Measurements from ENCODE around the gene PASK.
"Not testable (repeated sequence)": the region's sequence is repeated elsewhere in the genome, so short reads cannot be mapped to it uniquely, and the experiment has no call there.

PASK gene

DNA sequence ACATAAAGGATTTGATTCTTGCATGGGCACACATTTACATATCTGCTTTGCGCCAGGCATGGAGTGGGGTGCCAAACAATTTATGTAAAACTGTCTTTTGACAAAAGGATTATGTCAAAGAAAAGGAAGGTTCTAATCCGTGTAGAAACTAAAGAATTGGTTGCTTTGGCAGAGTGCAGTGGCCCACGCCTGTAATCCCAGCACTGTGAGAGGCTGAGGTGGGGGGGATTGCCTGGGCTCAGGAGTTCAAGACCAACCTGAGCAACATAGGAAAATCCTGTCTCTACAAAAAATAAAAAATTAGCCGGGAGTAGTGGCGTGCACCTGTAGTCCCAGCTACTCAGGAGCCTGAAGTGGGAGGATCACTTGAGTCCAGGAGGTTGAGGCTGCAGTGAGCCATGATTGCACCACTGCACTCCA lies 46.1 kb downstream of the PASK start:
- no peak for DNase-seq

DNA sequence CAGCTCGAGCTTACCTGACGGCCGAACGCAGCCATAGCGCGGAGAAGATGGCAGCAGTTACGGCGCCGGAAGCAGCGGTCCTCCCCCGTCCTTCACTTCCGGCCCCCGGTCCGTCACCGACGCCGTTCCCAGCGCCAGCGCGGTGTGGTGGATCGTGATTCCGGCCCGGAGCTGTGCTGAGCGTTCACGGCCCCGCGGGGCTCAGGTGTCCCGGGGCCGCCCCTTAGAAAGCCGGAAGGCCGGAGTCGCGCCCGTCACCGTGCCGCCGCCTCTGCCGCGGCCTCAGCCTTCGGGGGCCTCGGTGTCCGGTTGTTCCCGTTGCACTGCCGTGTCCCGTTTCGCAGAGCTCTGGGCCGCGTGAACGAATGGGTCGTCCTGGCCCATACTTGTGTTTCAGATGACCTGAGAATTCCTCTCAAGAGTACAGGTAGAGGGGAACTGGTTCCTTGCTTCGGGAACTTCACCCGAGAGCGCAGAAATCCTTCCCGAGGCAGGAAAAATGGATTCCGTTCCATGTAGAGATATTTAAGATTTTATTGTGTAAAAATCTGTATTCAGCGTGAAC lies 47.0 kb downstream of the PASK start, which contains the start of gene MTERF4:
Gene MTERF4, minus strand, starts transcription at position 49 of the 565 bp plus-strand sequence. Its CDS starts 14 bp downstream, at position 35.
- DNase-seq, result peak; percentile 75

DNA sequence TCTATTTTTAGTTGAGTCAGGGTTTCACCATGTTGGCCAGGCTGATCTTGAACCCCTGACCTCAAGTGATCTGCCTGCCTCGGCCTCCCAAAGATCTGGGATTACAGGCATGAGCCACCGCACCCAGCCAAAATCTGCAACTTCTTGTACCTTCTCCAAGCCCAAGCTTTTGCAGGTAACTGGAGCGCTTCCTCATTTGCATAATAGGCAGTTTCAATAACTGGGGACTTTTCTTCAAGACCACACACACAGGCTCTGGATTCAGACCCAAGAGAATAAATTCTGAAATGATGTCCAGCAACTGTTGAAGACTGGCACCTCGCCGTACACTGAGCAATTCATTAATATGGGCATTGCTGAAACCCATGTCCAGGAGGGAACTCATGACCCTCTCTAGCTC lies 50.0 kb downstream of the PASK start:
- no peak for DNase-seq

DNA sequence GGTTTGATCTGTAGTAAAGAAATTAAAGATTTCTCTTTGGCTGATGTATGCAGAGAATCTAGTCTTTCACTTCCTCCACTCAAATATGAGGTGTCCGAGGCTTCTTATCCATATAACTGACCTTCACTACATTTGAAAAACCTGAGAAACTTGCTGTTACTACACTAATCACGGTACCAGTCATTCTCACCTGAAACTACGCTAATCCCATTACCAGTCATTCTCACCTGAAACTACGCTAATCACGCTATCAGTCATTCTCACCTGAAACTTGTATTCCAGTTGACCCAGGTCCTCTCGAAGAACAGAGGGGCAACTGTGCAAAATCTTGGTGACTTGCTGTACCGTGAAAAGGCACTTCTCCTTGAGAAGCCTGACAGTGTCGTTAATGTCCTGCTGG lies 52.3 kb downstream of the PASK start:
- no peak for DNase-seq

DNA sequence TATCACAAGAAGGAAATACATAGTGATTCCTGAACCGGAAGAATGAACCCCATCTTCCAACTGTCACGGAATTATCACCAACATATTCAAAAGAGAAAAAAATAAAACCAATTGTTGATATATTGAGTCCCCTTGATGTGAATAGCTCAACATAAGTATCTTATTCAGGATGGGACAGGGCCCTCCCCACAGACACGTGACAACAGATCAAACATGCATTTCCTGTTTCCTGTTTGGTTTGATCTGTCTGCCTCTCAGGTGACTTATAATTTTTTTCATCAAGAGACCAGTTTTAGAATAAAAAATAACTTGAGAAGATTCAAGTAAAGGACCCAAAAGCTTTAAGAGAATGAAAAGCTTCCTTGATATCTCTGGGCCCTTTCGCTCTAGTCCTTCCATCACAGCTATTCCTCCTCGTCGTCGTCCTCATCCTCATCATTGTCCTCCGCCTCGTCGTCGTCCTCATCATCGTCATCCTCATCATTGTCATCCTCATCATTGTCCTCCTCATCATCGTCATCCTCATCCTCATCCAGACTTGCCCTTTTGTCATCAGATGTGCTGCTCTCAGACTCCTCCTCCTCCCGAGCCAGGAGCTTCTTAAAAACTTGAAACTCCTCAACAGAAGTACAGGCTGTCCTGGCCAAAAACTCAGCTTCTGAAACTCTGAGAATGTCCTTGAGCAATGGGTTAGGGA lies 53.5 kb downstream of the PASK start:
- no peak for DNase-seq

DNA sequence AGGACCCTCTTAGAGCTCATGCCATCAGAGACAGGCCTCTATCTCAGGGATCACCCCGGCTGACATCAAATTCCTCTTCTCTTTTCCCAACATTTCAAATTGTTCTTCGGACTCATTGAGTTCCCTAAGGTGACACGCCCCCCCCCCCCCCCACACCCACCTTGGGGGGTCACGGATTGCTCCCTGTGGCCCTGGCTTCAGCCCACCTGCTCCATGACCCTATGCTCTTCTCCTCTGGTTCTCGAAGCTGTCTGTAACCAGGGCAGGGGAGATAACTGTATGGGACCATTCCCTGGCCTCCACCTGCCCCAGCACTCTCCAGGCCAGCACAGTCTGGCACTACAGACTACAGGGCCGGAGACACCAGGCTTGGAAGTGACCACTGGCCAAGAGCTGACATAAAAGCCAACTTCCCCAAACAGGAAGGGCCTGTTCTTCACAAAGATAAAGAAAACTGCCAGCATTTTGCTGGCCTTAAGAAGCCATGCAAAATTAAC lies 54.3 kb downstream of the PASK start:
- DNase-seq, result no peak

DNA sequence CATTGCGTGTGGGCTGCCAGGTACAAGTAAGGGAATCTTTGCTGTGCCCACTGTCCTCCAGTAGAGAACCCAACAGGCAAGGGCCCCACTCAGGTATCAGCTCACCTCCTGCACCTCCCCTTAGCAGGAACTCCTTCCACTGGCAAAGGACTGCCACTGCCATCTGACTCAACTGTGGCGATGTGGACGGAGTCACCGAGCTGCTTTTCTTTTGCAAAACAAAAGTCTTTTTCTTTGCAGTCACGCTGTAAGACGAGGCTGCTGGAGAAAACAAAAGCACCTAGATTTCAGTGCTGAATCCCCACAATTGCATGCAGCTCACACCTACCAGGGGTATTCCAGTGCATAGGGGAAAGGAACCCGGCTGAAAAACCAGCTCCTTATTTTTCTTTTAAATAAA lies 55.1 kb downstream of the PASK start:
- no peak for DNase-seq

DNA sequence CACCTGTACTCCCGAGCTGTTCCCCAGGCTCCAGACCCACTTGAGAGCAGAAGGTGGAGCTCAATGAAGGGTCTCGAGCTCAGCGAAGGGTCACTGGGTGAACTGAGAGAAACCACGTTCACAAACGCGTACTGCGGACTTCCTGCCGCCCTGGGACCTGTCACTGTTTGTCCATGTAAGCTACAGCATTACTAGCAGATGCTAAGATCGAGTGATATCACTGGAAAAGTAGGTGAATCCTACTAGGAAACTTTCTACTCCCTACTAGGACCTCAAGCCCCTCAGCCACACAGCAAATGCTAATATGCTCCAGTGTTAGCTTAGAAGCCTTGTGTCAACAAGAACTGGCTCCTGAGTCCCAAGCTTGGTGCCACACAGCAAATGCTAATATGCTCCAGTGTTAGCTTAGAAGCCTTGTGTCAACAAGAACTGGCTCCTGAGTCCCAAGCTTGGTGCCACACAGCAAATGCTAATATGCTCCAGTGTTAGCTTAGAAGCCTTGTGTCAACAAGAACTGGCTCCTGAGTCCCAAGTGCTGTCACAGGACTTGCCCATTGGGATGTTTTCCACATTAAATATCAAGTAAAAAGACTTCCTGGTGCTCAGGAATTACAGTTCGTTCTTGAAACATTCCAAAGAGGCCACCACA lies 56.0 kb downstream of the PASK start:
- DNase-seq, result not testable (repeated sequence)

DNA sequence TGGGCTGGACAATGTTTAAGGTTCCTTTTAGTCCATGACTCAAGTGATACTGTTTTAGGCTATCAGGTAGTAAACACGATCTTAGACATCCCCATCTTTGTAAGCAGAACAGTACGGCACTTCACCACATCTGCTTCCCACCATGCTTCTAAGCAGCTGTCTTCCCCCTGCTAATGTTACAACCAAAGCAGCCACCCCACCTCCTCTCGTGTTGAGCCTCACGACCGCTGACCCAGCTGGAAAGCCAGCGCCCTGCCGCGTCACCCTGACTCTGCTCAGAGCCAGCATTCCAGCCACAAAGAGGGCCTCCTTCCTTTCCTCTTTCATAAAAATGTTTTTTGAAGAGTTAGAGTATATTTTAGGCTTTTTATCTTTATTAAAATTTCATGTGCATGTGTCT lies 56.6 kb downstream of the PASK start:
- no peak for DNase-seq

DNA sequence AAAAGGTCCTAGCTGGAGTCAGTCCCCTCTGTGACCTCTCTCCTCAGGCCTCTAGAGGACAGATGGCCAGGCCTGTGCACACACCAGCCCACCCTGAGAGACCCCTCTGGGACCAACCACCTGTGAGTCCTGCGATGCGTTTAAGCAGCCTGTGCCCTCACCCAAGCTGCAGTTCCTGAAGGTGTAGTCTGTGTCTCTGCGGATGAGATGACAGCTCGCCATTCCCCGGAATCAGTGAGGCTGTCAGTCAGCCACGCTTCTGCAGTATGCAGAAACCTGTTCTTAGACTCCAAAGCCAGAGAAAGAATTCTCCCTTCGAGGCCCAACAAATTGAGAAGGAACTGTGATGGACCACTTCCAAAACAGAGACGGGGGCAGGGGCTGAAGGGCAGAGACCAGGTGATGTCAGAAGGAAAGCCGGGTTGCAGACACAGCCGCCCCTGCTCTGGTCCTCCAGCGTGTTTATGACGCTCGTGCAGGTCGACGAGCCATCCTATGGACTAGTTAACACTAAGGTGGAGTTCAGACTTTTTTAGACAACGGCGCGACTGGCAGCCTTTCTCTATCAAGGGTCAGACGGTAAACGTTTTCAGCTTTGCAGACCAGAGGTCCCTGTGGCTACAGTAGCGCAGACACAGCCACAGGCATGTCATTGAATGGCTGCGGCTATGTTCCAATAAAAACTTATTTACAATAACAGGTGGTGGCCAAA lies 57.4 kb downstream of the PASK start:
- no peak for DNase-seq

DNA sequence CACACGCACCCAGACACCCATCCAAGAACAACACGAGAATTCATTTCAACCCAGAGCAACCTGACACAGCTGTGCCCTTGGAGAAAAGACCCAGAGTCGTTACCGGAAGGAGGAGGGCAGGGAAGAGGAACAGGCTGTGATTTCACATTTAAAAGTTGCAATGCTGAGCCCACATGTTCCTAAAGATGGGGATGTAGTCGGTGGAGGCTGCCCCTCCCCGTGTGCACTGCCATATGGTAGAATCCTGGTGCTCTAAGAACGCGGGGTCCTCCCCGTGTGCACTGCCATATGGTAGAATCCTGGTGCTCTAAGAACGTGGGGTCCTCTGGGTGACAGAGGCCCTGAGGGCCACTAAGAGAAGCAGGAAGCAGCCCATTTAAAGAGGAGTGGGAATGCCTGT lies 58.1 kb downstream of the PASK start:
- DNase-seq, result no peak

DNA sequence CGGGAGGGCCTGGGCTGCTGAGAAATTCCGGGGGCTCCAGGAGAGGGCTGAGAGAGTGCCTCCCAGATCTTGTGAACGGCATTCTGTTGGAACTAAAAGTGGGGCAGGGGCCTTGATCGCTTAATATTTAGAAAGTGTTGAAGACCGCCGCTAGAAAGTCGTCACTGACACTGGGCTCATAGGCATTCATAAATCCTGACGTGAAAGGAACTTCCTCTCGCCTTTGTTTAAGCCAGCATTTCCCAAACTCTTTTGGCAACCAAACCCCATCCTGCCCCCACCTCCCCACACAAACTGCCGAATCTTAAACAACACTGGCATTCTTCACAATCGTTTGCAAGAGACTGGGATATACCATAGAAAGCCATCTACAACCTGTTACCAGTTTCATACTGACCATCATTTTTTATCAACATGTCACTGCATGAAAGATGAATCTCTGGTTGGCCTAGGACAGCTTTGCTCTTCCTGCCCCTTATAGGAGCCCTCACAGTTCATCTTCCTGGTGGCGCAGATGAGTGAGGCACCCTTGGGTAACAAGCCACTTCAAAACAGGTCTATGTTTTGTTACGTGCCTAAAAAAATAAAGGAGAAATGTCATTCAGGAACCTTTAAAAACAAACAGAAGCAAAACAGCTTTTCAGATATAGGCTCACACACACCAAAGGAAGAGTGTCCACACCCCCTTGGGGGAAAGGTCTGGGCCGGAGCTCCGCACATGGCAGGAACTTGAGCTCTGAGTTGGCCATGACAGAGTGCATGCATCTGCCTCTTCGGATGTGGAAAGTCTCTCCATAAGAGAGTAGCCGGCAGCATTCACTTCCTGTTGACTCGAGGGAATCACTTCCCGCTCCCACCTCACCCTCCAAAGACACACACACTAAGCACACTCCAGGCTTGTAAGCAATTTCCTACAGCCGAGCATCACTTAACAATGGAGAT lies 60.2 kb downstream of the PASK start:
- DNase-seq, result no peak

DNA sequence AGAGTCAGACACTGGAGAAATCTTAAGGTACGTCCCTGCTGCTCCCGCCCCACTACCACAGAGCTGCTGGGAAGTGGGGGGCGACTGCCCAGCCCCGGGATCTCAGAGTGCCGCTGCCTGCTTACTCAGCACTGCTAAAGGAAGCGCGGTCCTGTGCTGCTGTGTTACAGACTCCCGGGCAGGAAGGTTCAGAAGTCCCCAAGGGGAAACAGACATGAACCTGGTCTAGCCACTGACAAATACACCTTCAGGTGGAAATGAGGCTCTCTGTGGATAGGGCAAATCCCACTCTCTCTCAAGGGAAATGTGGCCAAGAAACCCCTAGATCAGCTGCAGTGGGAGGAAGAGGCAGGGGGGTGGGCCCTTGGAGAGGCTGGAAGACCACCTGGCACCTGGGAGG lies 60.9 kb downstream of the PASK start:
- no peak for DNase-seq

DNA sequence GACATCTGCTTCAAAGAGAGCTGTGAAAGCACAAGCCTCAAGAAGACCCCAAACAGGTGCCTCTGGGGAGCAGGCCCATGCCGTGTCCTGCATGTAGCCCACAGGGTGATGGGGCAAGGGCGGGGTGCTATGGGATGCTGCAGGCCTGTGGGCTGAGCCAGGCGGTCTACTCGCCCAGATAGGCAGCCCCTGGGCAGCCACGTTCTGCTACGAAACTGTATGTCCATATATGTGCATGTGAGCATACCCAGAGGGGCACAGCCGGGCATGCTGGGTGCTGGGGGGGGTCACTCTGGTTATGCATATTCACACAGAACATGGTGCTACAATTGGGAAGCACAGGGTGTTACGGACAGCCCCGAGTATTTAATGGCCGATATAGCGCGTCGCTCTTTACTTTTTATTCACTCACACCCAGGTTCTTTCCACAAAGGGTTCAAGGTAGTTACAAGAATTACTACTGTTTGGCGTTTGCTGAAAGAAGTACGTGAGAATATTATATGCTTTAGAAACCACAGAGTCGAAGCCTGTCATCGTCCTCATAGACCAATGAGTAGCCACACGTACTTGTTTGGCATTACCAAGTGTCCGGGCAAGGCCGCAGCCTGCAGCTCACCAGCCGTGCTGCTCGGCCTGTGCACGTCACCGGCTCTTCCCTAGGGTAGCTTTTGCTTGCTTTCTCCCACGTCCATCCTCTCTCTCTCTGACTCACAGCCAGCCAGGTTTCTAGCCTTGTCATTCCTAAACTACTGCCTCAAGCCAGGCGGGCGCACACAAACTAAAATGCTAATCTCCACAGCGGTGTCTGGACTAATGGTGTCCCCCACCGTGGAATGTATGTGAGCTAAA lies 61.6 kb downstream of the PASK start:
- no peak for DNase-seq

DNA sequence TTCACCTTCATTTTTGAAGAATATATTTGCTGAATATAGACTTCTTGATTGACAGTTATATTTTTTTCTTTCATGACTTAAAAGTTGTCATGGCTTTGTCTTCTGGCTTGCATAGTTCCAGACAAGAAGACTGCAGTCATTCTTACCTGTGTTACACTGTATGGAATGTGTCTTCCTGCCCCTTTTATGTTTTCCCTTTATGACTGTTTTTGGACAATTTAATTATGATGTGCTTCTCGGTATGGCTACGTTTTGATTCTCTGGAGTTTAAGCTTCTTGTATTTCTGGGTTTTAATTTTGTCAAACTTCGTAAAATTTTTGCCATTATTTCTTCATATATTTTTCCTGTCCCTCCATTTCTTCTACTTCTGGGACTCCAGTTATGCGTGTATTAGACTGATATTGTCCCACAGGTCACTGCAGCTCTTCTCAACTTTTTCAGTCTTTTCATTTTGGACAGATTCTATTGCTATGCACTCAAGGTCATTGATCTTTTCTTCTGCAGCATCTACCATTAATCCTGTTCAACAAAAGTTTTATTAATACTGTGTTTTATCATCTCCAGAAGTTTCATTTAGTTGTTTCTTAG lies 64.3 kb downstream of the PASK start:
- no peak for DNase-seq

DNA sequence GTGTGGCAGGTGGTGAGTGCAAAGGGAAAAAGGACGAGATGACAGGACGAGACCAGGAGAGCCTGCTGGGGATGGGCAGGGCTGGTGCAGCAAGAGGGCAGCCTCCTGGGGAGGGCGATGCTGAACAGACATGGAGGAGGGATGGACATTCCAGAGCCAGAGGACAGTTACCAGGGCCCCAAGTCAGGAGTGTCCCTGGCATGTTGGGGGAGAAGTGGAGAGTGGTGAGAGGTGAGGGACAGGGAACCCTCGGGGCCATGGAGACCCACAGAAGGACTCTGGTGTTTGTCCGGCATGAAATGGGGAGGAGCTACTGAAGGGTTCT lies 66.2 kb downstream of the PASK start:
- no peak for DNase-seq

DNA sequence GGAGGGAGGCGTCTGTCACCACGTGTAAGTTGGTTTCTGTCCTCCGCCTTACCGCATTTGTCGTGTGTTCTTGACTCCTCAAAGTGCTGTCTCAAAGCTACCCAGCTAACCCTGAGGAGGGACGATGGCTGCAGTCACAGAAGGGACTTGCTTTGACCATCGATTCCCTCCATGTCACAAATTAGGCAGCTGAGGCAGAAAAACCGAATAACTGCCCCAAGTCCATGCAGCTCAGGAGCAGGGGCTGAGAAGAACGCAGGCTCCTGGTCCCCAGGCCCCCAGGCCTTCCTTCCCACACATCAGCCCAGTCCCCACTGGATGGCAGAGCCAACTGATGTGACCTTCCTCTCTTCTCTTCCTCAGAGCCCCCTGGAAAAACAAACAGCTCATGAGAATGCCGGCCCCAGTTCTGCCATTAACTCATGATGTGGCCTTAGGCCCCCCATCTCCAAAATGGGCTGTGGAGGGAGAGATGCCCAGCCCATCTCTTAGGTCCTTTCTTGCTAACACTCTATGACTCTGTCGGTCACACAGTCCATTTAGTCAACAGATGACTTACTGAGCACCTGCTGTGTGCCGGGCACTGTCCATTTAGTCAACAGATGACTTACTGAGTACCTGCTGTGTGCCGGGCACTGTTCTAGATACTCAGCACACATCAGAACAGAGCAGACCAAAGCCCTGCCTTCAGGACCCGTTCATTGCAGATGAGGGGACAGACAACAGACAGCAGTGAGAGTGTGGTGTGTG lies 66.8 kb downstream of the PASK start:
- DNase-seq, result no peak

DNA sequence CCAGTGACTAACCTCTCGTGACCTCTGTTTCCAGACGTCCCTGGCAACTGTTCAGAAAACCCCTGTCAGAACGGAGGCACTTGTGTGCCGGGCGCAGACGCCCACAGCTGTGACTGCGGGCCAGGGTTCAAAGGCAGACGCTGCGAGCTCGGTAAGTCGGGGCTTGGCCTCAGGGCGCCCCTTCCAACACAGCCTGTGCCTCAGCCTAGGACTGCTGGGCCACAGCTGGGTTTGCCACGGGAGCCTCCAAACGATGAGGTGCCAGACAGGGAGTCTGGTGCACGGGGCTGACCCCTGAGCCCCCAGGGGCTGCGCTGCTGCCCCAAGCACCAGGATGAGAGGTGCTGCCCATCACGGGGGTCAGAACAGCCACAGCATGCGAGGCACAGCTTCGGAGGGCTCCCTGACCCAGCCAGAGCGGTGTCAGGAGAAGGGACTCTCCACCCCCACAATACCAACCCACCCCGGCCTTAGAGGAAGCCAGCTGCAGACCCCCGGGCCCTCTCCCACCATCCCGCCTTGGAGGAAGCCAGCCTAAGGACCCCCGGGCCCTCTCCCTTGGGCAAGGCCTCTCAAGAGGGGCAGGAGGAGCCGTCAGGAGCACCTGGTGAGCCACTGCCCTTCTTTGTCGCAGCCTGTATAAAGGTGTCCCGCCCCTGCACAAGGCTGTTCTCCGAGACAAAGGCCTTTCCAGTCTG lies 67.5 kb downstream of the PASK start:
- DNase-seq, result no peak

DNA sequence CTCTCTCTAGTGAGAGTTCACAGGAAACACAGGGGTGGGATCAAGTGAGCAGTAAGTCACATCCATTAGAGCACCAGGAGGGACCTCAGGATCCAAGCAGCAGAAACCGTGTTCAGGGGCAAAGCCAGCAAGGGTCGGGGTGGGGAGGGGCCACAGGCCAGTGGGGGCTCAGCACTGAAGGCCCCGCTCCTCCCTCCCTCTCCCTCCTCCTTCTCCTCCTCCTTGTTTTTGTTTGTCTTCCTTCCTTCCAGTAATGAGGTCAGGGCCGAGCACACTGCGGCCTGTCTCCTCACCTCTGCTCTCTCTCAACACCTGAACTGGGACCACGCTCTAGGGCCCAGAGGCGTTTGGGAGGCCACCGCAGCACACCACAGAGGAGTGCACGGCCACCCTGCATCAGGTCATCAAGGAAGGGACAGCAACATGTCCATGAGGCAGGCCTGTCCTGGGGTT lies 68.1 kb downstream of the PASK start:
- no peak for DNase-seq

Measured in effector CD8-positive, alpha-beta T cell (primary cell).